ENCODE data around the gene LYSMD3. TPM values are rescaled to one million over a fixed set of nuclear protein-coding genes. Genes with fewer than 3 reads are reported as not detected.

The LYSMD3 gene
- total and polyA plus RNA-seq, 4 donors: 9.6 to 29.7 (median 18.7) TPM

- no peak overlapping the region for H3K27ac ChIP-seq (ENCODE audit: low read depth in 1 of 2, low read length in 2 of 2)
- H3K4me3 ChIP-seq (ENCODE audit: low read length in 2 of 2): no peak overlapping the region
- 79 to 81% methylated on average over 3 of the region's 3 CpGs for WGBS, 2 donors
- no peaks in the 10 kb centered on the region for H3K36me3 ChIP-seq (ENCODE audit: control insufficient read depth in 1 of 2, insufficient read depth in 2 of 2, low read length in 1 of 2)
- ATAC-seq (ENCODE audit: low FRiP score) (no peak), DNase-seq (no peak)
- peaks cover 0 to 2% of the 10 kb centered on the region in 2 donors for H3K4me1 ChIP-seq (ENCODE audit: control insufficient read depth in 1 of 2, insufficient read depth in 2 of 2, low read length in 2 of 2)
- intact Hi-C loops (cut with DNase I): no loop called here
- no peaks in the 10 kb centered on the region for H3K27me3 ChIP-seq (ENCODE audit: control insufficient read depth in 1 of 2, insufficient read depth in 2 of 2, low read length in 1 of 2)
- H3K9me3 ChIP-seq (ENCODE audit: control insufficient read depth, low read length): no peaks in the 10 kb centered on the region
These were observed 14.9 kb downstream of the LYSMD3 start for GRCh38 chr5:90514520-90514919.

GRCh38 chr5:90510438-90510837, 18.9 kb downstream of the LYSMD3 start:
- no peaks in the 10 kb centered on the region for H3K4me1 ChIP-seq (ENCODE audit: control insufficient read depth in 1 of 2, insufficient read depth in 2 of 2, low read length in 2 of 2)
- no peak overlapping the region for H3K4me3 ChIP-seq (ENCODE audit: low read length in 2 of 2)
- intact Hi-C loops (cut with DNase I): no loop called here
- no peaks in the 10 kb centered on the region for H3K9me3 ChIP-seq (ENCODE audit: control insufficient read depth, low read length)
- 98 to 100% methylated on average over 1 of the region's 1 CpG for WGBS, 2 donors
- ATAC-seq (ENCODE audit: low FRiP score): no peak
- no peaks in the 10 kb centered on the region for H3K27me3 ChIP-seq (ENCODE audit: control insufficient read depth in 1 of 2, insufficient read depth in 2 of 2, low read length in 1 of 2)
- no peak for DNase-seq
- no peak overlapping the region for H3K27ac ChIP-seq (ENCODE audit: low read depth in 1 of 2, low read length in 2 of 2)
- no peaks in the 10 kb centered on the region for H3K36me3 ChIP-seq (ENCODE audit: control insufficient read depth in 1 of 2, insufficient read depth in 2 of 2, low read length in 1 of 2)

GRCh38 chr5:90506221-90506620, 23.2 kb downstream of the LYSMD3 start:
- H3K36me3 ChIP-seq (ENCODE audit: control insufficient read depth in 1 of 2, insufficient read depth in 2 of 2, low read length in 1 of 2): no peaks in the 10 kb centered on the region
- DNase-seq (no peak), ATAC-seq (ENCODE audit: low FRiP score) (no peak)
- intact Hi-C loops (cut with DNase I): loop anchor here in 1 of 2 donors (10.0 kb wide), 1 partner anchor 1361 kb away; no protein-coding TSS in a partner anchor
- H3K9me3 ChIP-seq (ENCODE audit: control insufficient read depth, low read length): no peaks in the 10 kb centered on the region
- H3K27ac ChIP-seq (ENCODE audit: low read depth in 1 of 2, low read length in 2 of 2): no peak overlapping the region
- H3K4me3 ChIP-seq (ENCODE audit: low read length in 2 of 2): no peak overlapping the region
- H3K4me1 ChIP-seq (ENCODE audit: control insufficient read depth in 1 of 2, insufficient read depth in 2 of 2, low read length in 2 of 2): no peaks in the 10 kb centered on the region
- H3K27me3 ChIP-seq (ENCODE audit: control insufficient read depth in 1 of 2, insufficient read depth in 2 of 2, low read length in 1 of 2): no peaks in the 10 kb centered on the region

- no peak overlapping the region for H3K27ac ChIP-seq (ENCODE audit: low read depth in 1 of 2, low read length in 2 of 2)
- H3K36me3 ChIP-seq (ENCODE audit: control insufficient read depth in 1 of 2, insufficient read depth in 2 of 2, low read length in 1 of 2): no peaks in the 10 kb centered on the region
- DNase-seq (no peak), ATAC-seq (ENCODE audit: low FRiP score) (no peak)
- intact Hi-C loops (cut with DNase I): loop anchor here in 1 of 2 donors (10.0 kb wide), 1 partner anchor 1360 kb away; no protein-coding TSS in a partner anchor
- 81 to 83% methylated on average over 2 of the region's 2 CpGs for WGBS, 2 donors
- no peaks in the 10 kb centered on the region for H3K27me3 ChIP-seq (ENCODE audit: control insufficient read depth in 1 of 2, insufficient read depth in 2 of 2, low read length in 1 of 2)
- no peaks in the 10 kb centered on the region for H3K9me3 ChIP-seq (ENCODE audit: control insufficient read depth, low read length)
- no peaks in the 10 kb centered on the region for H3K4me1 ChIP-seq (ENCODE audit: control insufficient read depth in 1 of 2, insufficient read depth in 2 of 2, low read length in 2 of 2)
- H3K4me3 ChIP-seq (ENCODE audit: low read length in 2 of 2): no peak overlapping the region
These were observed 24.6 kb downstream of the LYSMD3 start for GRCh38 chr5:90504743-90505142.

- Histone ChIP-seq H3K36me3 (ENCODE audit: control insufficient read depth in 1 of 2, insufficient read depth in 2 of 2, low read length in 1 of 2) (no peaks in the 10 kb centered on the region), H3K4me3 (ENCODE audit: low read length in 2 of 2) (no peak overlapping the region), H3K4me1 (ENCODE audit: control insufficient read depth in 1 of 2, insufficient read depth in 2 of 2, low read length in 2 of 2) (no peaks in the 10 kb centered on the region), H3K27me3 (ENCODE audit: control insufficient read depth in 1 of 2, insufficient read depth in 2 of 2, low read length in 1 of 2) (no peaks in the 10 kb centered on the region), H3K9me3 (ENCODE audit: control insufficient read depth, low read length) (no peaks in the 10 kb centered on the region), H3K27ac (ENCODE audit: low read depth in 1 of 2, low read length in 2 of 2) (no peak overlapping the region)
- ATAC-seq (ENCODE audit: low FRiP score) (no peak), DNase-seq (no peak)
- intact Hi-C loops (cut with DNase I): loop anchor here in 1 of 2 donors (10.0 kb wide), 1 partner anchor 1359 kb away; no protein-coding TSS in a partner anchor
- WGBS, 2 donors: 41 to 52% methylated on average over 1 of the region's 1 CpG
These were observed 25.8 kb downstream of the LYSMD3 start for GRCh38 chr5:90503596-90503995.

- no peaks in the 10 kb centered on the region for H3K36me3 ChIP-seq (ENCODE audit: control insufficient read depth in 1 of 2, insufficient read depth in 2 of 2, low read length in 1 of 2)
- no peaks in the 10 kb centered on the region for H3K4me1 ChIP-seq (ENCODE audit: control insufficient read depth in 1 of 2, insufficient read depth in 2 of 2, low read length in 2 of 2)
- no peak for DNase-seq
- ATAC-seq (ENCODE audit: low FRiP score): no peak
- no peaks in the 10 kb centered on the region for H3K27me3 ChIP-seq (ENCODE audit: control insufficient read depth in 1 of 2, insufficient read depth in 2 of 2, low read length in 1 of 2)
- no peak overlapping the region for H3K27ac ChIP-seq (ENCODE audit: low read depth in 1 of 2, low read length in 2 of 2)
- H3K4me3 ChIP-seq (ENCODE audit: low read length in 2 of 2): no peak overlapping the region
- H3K9me3 ChIP-seq (ENCODE audit: control insufficient read depth, low read length): no peaks in the 10 kb centered on the region
- WGBS, 2 donors: 77 to 80% methylated on average over 1 of the region's 1 CpG
- intact Hi-C loops (cut with DNase I): no loop called here
These were observed 34.2 kb downstream of the LYSMD3 start for GRCh38 chr5:90495146-90495545.

GRCh38 chr5:90494043-90494442, 35.3 kb downstream of the LYSMD3 start:
- DNase-seq (no peak), ATAC-seq (ENCODE audit: low FRiP score) (no peak)
- Histone ChIP-seq H3K4me3 (ENCODE audit: low read length in 2 of 2) (no peak overlapping the region), H3K27ac (ENCODE audit: low read depth in 1 of 2, low read length in 2 of 2) (no peak overlapping the region), H3K4me1 (ENCODE audit: control insufficient read depth in 1 of 2, insufficient read depth in 2 of 2, low read length in 2 of 2) (no peaks in the 10 kb centered on the region), H3K36me3 (ENCODE audit: control insufficient read depth in 1 of 2, insufficient read depth in 2 of 2, low read length in 1 of 2) (no peaks in the 10 kb centered on the region), H3K27me3 (ENCODE audit: control insufficient read depth in 1 of 2, insufficient read depth in 2 of 2, low read length in 1 of 2) (no peaks in the 10 kb centered on the region), H3K9me3 (ENCODE audit: control insufficient read depth, low read length) (no peaks in the 10 kb centered on the region)
- intact Hi-C loops (cut with DNase I): no loop called here

- H3K4me3 ChIP-seq (ENCODE audit: low read length in 2 of 2): no peak overlapping the region
- DNase-seq: no peak
- WGBS, 2 donors: 32% methylated on average over 2 of the region's 2 CpGs
- H3K4me1 ChIP-seq (ENCODE audit: control insufficient read depth in 1 of 2, insufficient read depth in 2 of 2, low read length in 2 of 2): no peaks in the 10 kb centered on the region
- no peak overlapping the region for H3K27ac ChIP-seq (ENCODE audit: low read depth in 1 of 2, low read length in 2 of 2)
- H3K27me3 ChIP-seq (ENCODE audit: control insufficient read depth in 1 of 2, insufficient read depth in 2 of 2, low read length in 1 of 2): no peaks in the 10 kb centered on the region
- no peaks in the 10 kb centered on the region for H3K36me3 ChIP-seq (ENCODE audit: control insufficient read depth in 1 of 2, insufficient read depth in 2 of 2, low read length in 1 of 2)
- ATAC-seq (ENCODE audit: low FRiP score): no peak
- H3K9me3 ChIP-seq (ENCODE audit: control insufficient read depth, low read length): no peaks in the 10 kb centered on the region
- intact Hi-C loops (cut with DNase I): no loop called here
These were observed 40.6 kb downstream of the LYSMD3 start for GRCh38 chr5:90488791-90489190.

GRCh38 chr5:90484540-90484939, 44.8 kb downstream of the LYSMD3 start:
- 36% methylated on average over 3 of the region's 3 CpGs for WGBS, 2 donors
- H3K27me3 ChIP-seq (ENCODE audit: control insufficient read depth in 1 of 2, insufficient read depth in 2 of 2, low read length in 1 of 2): no peaks in the 10 kb centered on the region
- ATAC-seq (ENCODE audit: low FRiP score) (no peak), DNase-seq (no peak)
- H3K36me3 ChIP-seq (ENCODE audit: control insufficient read depth in 1 of 2, insufficient read depth in 2 of 2, low read length in 1 of 2): no peaks in the 10 kb centered on the region
- no peaks in the 10 kb centered on the region for H3K9me3 ChIP-seq (ENCODE audit: control insufficient read depth, low read length)
- H3K4me1 ChIP-seq (ENCODE audit: control insufficient read depth in 1 of 2, insufficient read depth in 2 of 2, low read length in 2 of 2): no peaks in the 10 kb centered on the region
- H3K27ac ChIP-seq (ENCODE audit: low read depth in 1 of 2, low read length in 2 of 2): no peak overlapping the region
- intact Hi-C loops (cut with DNase I): no loop called here
- H3K4me3 ChIP-seq (ENCODE audit: low read length in 2 of 2): no peak overlapping the region

Measured in aorta (tissue), 5 donors.